ENCODE measurements around the gene SPTB.
A peak's percentile ranks its signal among the peaks of the same experiment; 100 is the strongest.

SPTB gene

GRCh38 chr14:64766430-64767151, 113.1 kb downstream of the SPTB start:
- no peaks in the 10 kb centered on the region for H3K9me3 ChIP-seq (ENCODE audit: control insufficient read depth, low read length)
- H3K36me3 ChIP-seq (ENCODE audit: control insufficient read depth, insufficient read depth, low read length): no peaks in the 10 kb centered on the region
- H3K4me1 ChIP-seq (ENCODE audit: control insufficient read depth, insufficient read depth, low read length, poor library complexity, severe bottlenecking): peaks cover 20% of the 10 kb centered on the region
- no peak overlapping the region for H3K4me3 ChIP-seq (ENCODE audit: extremely low read depth, insufficient read depth, low read length, poor library complexity, severe bottlenecking)
- WGBS, 2 experiments (ENCODE audit: insufficient coverage in 2 of 2): 68 to 70% methylated on average over 22 to 23 of the region's 25 CpGs
- H3K27ac ChIP-seq (ENCODE audit: low read depth, low read length, severe bottlenecking): no peak overlapping the region

GRCh38 chr14:64765740-64766302, 113.9 kb downstream of the SPTB start:
- H3K4me3 ChIP-seq (ENCODE audit: extremely low read depth, insufficient read depth, low read length, poor library complexity, severe bottlenecking): no peak overlapping the region
- H3K4me1 ChIP-seq (ENCODE audit: control insufficient read depth, insufficient read depth, low read length, poor library complexity, severe bottlenecking): peaks cover 25% of the 10 kb centered on the region
- 97 to 100% methylated on average over 4 of the region's 4 CpGs for WGBS, 2 experiments (ENCODE audit: insufficient coverage in 2 of 2)
- no peaks in the 10 kb centered on the region for H3K36me3 ChIP-seq (ENCODE audit: control insufficient read depth, insufficient read depth, low read length)
- no peak overlapping the region for H3K27ac ChIP-seq (ENCODE audit: low read depth, low read length, severe bottlenecking)
- no peaks in the 10 kb centered on the region for H3K9me3 ChIP-seq (ENCODE audit: control insufficient read depth, low read length)

- H3K27ac ChIP-seq (ENCODE audit: low read depth, low read length, severe bottlenecking): peak overlapping the region; percentile 53
- peaks cover 26% of the 10 kb centered on the region for H3K4me1 ChIP-seq (ENCODE audit: control insufficient read depth, insufficient read depth, low read length, poor library complexity, severe bottlenecking)
- H3K36me3 ChIP-seq (ENCODE audit: control insufficient read depth, insufficient read depth, low read length): no peaks in the 10 kb centered on the region
- H3K4me3 ChIP-seq (ENCODE audit: extremely low read depth, insufficient read depth, low read length, poor library complexity, severe bottlenecking): no peak overlapping the region
- no peaks in the 10 kb centered on the region for H3K9me3 ChIP-seq (ENCODE audit: control insufficient read depth, low read length)
- WGBS, 2 experiments (ENCODE audit: insufficient coverage in 2 of 2): 43 to 46% methylated on average over 21 of the region's 29 CpGs
Measured at GRCh38 chr14:64764641-64765520, 114.8 kb downstream of the SPTB start.

- no peaks in the 10 kb centered on the region for H3K36me3 ChIP-seq (ENCODE audit: control insufficient read depth, insufficient read depth, low read length)
- peaks cover 35% of the 10 kb centered on the region for H3K4me1 ChIP-seq (ENCODE audit: control insufficient read depth, insufficient read depth, low read length, poor library complexity, severe bottlenecking)
- no peaks in the 10 kb centered on the region for H3K9me3 ChIP-seq (ENCODE audit: control insufficient read depth, low read length)
- no peak overlapping the region for H3K4me3 ChIP-seq (ENCODE audit: extremely low read depth, insufficient read depth, low read length, poor library complexity, severe bottlenecking)
- WGBS, 2 experiments (ENCODE audit: insufficient coverage in 2 of 2): 58 to 71% methylated on average over 13 to 15 of the region's 18 CpGs
- H3K27ac ChIP-seq (ENCODE audit: low read depth, low read length, severe bottlenecking): peak overlapping the region; percentile 53
Measured at GRCh38 chr14:64763801-64764621, 115.7 kb downstream of the SPTB start.

- Histone ChIP-seq H3K4me3 (ENCODE audit: extremely low read depth, insufficient read depth, low read length, poor library complexity, severe bottlenecking) (no peak overlapping the region), H3K36me3 (ENCODE audit: control insufficient read depth, insufficient read depth, low read length) (no peaks in the 10 kb centered on the region), H3K27ac (ENCODE audit: low read depth, low read length, severe bottlenecking) (no peak overlapping the region), H3K4me1 (ENCODE audit: control insufficient read depth, insufficient read depth, low read length, poor library complexity, severe bottlenecking) (peaks cover 42% of the 10 kb centered on the region), H3K9me3 (ENCODE audit: control insufficient read depth, low read length) (no peaks in the 10 kb centered on the region)
- 94 to 97% methylated on average over 9 to 11 of the region's 11 CpGs for WGBS, 2 experiments (ENCODE audit: insufficient coverage in 2 of 2)
Measured at GRCh38 chr14:64763085-64763782, 116.5 kb downstream of the SPTB start.

- peaks cover 51% of the 10 kb centered on the region for H3K4me1 ChIP-seq (ENCODE audit: control insufficient read depth, insufficient read depth, low read length, poor library complexity, severe bottlenecking)
- no peak overlapping the region for H3K4me3 ChIP-seq (ENCODE audit: extremely low read depth, insufficient read depth, low read length, poor library complexity, severe bottlenecking)
- WGBS, 2 experiments (ENCODE audit: insufficient coverage in 2 of 2): 67 to 68% methylated on average over 14 to 18 of the region's 19 CpGs
- no peaks in the 10 kb centered on the region for H3K36me3 ChIP-seq (ENCODE audit: control insufficient read depth, insufficient read depth, low read length)
- H3K9me3 ChIP-seq (ENCODE audit: control insufficient read depth, low read length): no peaks in the 10 kb centered on the region
- H3K27ac ChIP-seq (ENCODE audit: low read depth, low read length, severe bottlenecking): peak overlapping the region; percentile 51
Measured at GRCh38 chr14:64762044-64763034, 117.4 kb downstream of the SPTB start.

- no peaks in the 10 kb centered on the region for H3K36me3 ChIP-seq (ENCODE audit: control insufficient read depth, insufficient read depth, low read length)
- 79 to 83% methylated on average over 2 to 5 of the region's 5 CpGs for WGBS, 2 experiments (ENCODE audit: insufficient coverage in 2 of 2)
- H3K4me1 ChIP-seq (ENCODE audit: control insufficient read depth, insufficient read depth, low read length, poor library complexity, severe bottlenecking): peaks cover 55% of the 10 kb centered on the region
- H3K27ac ChIP-seq (ENCODE audit: low read depth, low read length, severe bottlenecking): no peak overlapping the region
- no peak overlapping the region for H3K4me3 ChIP-seq (ENCODE audit: extremely low read depth, insufficient read depth, low read length, poor library complexity, severe bottlenecking)
- H3K9me3 ChIP-seq (ENCODE audit: control insufficient read depth, low read length): no peaks in the 10 kb centered on the region
Measured at GRCh38 chr14:64761441-64762043, 118.2 kb downstream of the SPTB start.

- H3K4me1 ChIP-seq (ENCODE audit: control insufficient read depth, insufficient read depth, low read length, poor library complexity, severe bottlenecking): peaks cover 55% of the 10 kb centered on the region
- H3K36me3 ChIP-seq (ENCODE audit: control insufficient read depth, insufficient read depth, low read length): no peaks in the 10 kb centered on the region
- no peak overlapping the region for H3K27ac ChIP-seq (ENCODE audit: low read depth, low read length, severe bottlenecking)
- no peak overlapping the region for H3K4me3 ChIP-seq (ENCODE audit: extremely low read depth, insufficient read depth, low read length, poor library complexity, severe bottlenecking)
- H3K9me3 ChIP-seq (ENCODE audit: control insufficient read depth, low read length): no peaks in the 10 kb centered on the region
- WGBS, 2 experiments (ENCODE audit: insufficient coverage in 2 of 2): 85 to 91% methylated on average over 5 of the region's 5 CpGs
Measured at GRCh38 chr14:64760916-64761315, 118.8 kb downstream of the SPTB start.

All from mesodermal cell (in vitro differentiated cells).